ENCODE data around the gene PYGL. TPM values are rescaled to one million over a fixed set of nuclear protein-coding genes. Genes with fewer than 3 reads are reported as not detected.

PYGL gene
- total and polyA plus RNA-seq, 2 donors (not counting 3 experiments of a cell fraction or from before 2014, with no cell fraction given): 15.1 to 45.7 TPM

GRCh38 chr14:50928002-50928635, 16.2 kb downstream of the PYGL start:
- dilution Hi-C loops (cut with MboI; ENCODE audit: extremely low pct_ligation_motif_present, low sequenced_read_pairs): no loop called here

More at GRCh38 chr14:50928002-50928635, 16.2 kb downstream of the PYGL start:
- POLR2A ChIA-PET: no interaction called here
- H3K27ac ChIP-seq (ENCODE audit: insufficient read depth, low read depth, low read length): no peak overlapping the region
- no peaks in the 10 kb centered on the region for H3K79me2 ChIP-seq (ENCODE audit: control insufficient read depth, insufficient read depth, low read length)
- no peak overlapping the region for H2AFZ ChIP-seq (ENCODE audit: low read depth, low read length)
- H3K9me3 ChIP-seq (replicated peaks; ENCODE audit: control insufficient read depth, insufficient read depth, low read length): no peaks in the 10 kb centered on the region
- no peak for FAIRE-seq
- intact Hi-C loops (cut with micrococcal nuclease): no loop called here
- no peak overlapping the region for H3K4me2 ChIP-seq (ENCODE audit: insufficient read depth, low read length)
- DNase-seq (ENCODE audit: low read depth, low spot score): no peak
- TF ChIP-seq MAX (IDR thresholded peaks at IDR 0.05; ENCODE audit: insufficient read depth, insufficient read length): no peak
- TF ChIP-seq MYC (IDR thresholded peaks at IDR 0.05; ENCODE audit: low read depth, low read length): no peak
- TF ChIP-seq JUN (IDR thresholded peaks at IDR 0.05; ENCODE audit: borderline replicate concordance, insufficient read depth, insufficient read length, low read depth): no peak
- TF ChIP-seq EZH2 (IDR thresholded peaks at IDR 0.05; ENCODE audit: borderline replicate concordance, low read depth, low read length, severe bottlenecking): no peak
- TF ChIP-seq, protein P1, sequence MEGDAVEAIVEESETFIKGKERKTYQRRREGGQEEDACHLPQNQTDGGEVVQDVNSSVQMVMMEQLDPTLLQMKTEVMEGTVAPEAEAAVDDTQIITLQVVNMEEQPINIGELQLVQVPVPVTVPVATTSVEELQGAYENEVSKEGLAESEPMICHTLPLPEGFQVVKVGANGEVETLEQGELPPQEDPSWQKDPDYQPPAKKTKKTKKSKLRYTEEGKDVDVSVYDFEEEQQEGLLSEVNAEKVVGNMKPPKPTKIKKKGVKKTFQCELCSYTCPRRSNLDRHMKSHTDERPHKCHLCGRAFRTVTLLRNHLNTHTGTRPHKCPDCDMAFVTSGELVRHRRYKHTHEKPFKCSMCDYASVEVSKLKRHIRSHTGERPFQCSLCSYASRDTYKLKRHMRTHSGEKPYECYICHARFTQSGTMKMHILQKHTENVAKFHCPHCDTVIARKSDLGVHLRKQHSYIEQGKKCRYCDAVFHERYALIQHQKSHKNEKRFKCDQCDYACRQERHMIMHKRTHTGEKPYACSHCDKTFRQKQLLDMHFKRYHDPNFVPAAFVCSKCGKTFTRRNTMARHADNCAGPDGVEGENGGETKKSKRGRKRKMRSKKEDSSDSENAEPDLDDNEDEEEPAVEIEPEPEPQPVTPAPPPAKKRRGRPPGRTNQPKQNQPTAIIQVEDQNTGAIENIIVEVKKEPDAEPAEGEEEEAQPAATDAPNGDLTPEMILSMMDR (IDR thresholded peaks at IDR 0.05; ENCODE audit: extremely low read depth in 1 of 2, insufficient read depth in 1 of 2, low read depth in 1 of 2, low read length in 2 of 2): no peak
- no peak for TF ChIP-seq GATA2 (IDR thresholded peaks at IDR 0.05; ENCODE audit: insufficient read depth, insufficient read length, low read depth, low read length)
- no peak for TF ChIP-seq FOS (IDR thresholded peaks at IDR 0.05; ENCODE audit: borderline replicate concordance, insufficient read depth, low read length)
- TF ChIP-seq POLR2AphosphoS5 (IDR thresholded peaks at IDR 0.05; ENCODE audit: insufficient read depth, low read depth, low read length): no peak
- TF ChIP-seq POLR2A (IDR thresholded peaks at IDR 0.05; ENCODE audit: low read depth, low read length): no peak
- no peak overlapping the region for H3K4me3 ChIP-seq (replicated peaks in 1 of 3; ENCODE audit: insufficient read depth in 1 of 3, low read depth in 1 of 3, low read length in 3 of 3)
- no peaks in the 10 kb centered on the region for H3K27me3 ChIP-seq (ENCODE audit: control insufficient read depth in 2 of 2, insufficient read depth in 2 of 2, low read length in 2 of 2)
- BruUV-seq (replicated peaks): no TSS peak
- CTCF ChIA-PET: no interaction called here
- no peaks in the 10 kb centered on the region for H3K4me1 ChIP-seq (ENCODE audit: control insufficient read depth, extremely low read depth, insufficient read depth, low read length)
- H3K9me1 ChIP-seq (replicated peaks; ENCODE audit: control insufficient read depth, extremely low read depth, insufficient read depth, low read length): no peaks in the 10 kb centered on the region
- H4K20me1 ChIP-seq (replicated peaks; ENCODE audit: control insufficient read depth, extremely low read depth, insufficient read depth, low read length): no peaks in the 10 kb centered on the region
- H3K36me3 ChIP-seq (ENCODE audit: control insufficient read depth in 2 of 2, extremely low read depth in 1 of 2, insufficient read depth in 2 of 2, low read length in 2 of 2): peaks cover 0 to 2% of the 10 kb centered on the region in 2 experiments
- no peak overlapping the region for H3K9ac ChIP-seq (replicated peaks; ENCODE audit: extremely low read depth, insufficient read depth, low read length)
